CD4-positive, alpha-beta T cell treated with Interferon gamma for 1 hour (primary cell): ENCODE results near the gene FIG4.
"Not testable (repeated sequence)": the region's sequence is repeated elsewhere in the genome, so short reads cannot be mapped to it uniquely, and the experiment has no call there.

Experiments
- DNase-seq: peaks from one replicate; pipeline ENCODE4 v3.0.0-alpha.2; 2020

FIG4 gene

GRCh38 chr6:109800771-109801170, 109.7 kb downstream of the FIG4 start:
- no peak for DNase-seq

GRCh38 chr6:109801794-109802193, 110.7 kb downstream of the FIG4 start:
- no peak for DNase-seq

GRCh38 chr6:109804020-109804419, 112.9 kb downstream of the FIG4 start:
- no peak for DNase-seq

GRCh38 chr6:109807881-109808280, 116.8 kb downstream of the FIG4 start:
- DNase-seq = no peak

DNA sequence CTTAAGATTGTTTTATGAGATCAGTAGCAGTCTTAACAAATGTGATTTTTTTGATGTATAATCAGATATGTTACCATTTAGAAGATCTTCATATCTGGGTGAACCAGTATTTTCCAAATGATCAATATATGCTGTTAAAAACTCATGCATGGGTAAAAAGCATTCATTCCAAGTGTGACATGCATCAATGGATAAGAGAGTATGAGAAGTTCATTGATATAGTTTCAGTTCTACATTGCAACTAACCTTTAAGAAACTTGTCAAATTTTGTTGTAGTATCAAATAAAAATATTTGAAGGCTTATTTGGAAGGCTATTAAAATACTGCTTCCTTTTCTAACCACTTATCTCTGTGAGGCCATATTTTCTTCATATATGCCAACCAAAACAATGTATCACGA, 117.7 kb downstream of the FIG4 start:
- no peak for DNase-seq

DNA sequence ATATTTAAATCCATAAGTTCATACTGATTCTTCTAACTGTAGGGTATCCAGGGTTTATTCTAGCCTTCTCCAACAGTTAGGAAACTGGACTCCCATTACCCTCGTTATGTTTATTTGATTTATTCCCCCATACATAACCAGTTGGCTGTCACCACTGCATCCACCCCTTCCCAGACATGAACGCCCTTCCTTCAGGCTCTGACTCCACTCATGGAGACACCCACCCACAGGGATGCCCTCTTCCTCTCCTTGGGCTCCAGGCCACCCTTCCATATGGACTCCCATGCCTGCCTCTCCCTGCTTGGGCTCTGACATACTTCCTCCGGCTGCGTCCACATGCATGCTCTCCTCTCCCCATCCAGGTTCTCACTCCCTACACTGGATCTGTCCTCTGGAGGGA, 124.0 kb downstream of the FIG4 start:
- no peak for DNase-seq

GRCh38 chr6:109816452-109817374, 125.6 kb downstream of the FIG4 start:
- DNase-seq = no peak

- no peak for DNase-seq
These were observed 129.7 kb downstream of the FIG4 start for GRCh38 chr6:109820706-109821350.

GRCh38 chr6:109821428-109821827, 130.3 kb downstream of the FIG4 start:
- no peak for DNase-seq

- DNase-seq = no peak
These were observed 133.0 kb downstream of the FIG4 start for GRCh38 chr6:109824105-109824504.

DNA sequence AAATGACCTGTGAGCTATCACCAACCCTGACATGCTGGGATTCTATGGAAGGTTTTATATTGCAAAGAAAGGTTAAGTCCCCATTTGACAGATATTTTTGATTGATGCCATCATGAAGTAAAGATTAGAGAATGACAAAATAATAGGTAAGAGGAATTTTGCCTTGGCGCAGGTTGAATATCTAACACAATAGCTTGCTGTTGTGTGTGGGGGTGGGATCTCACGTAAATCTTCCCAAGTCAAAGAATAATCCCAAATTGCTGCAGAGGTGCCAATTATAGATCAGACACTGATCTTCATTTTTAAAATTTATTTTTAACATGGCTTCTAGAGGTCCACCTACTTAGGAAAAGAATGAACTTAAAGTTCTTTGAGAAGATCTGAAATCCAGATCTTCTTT, 135.5 kb downstream of the FIG4 start:
- no peak for DNase-seq

DNA sequence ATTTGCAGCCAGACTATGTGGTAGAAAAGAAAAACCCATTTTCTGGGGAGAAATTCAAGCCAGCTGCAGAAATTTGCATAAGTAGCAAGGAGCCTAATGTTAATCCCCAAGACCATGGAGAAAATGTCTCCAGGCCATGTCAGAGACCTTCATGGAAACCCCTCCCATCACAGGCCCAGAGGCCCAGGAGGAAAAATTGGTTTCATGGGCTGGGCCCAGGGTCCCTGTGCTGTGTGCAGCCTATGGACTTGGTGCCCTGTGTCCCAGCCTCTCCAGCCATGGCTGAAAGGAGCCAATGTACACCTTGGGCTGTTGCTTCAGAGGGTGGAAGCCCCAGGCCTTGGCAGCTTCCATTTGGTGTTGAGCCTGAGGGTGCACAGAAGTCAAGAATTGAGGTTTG, 140.3 kb downstream of the FIG4 start:
- not testable (repeated sequence) for DNase-seq

DNA sequence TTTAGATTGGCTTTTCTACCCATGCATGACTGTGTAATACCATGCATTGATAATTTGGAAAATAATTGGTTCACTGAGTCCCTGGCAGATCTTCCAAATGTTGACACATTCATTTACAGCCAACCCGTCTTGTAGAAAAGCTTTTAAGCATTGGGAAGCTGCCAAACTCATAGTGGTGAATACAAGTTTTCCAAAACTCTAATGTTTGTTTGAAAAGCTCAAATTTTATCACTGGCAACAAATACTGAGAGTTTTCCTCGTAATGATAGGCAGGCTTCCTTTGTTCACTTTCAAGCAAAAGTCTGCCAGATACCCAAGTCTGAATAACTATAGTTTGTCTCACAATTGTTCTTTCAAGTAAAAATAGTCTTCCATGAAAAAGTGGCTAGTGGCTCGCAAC, 143.0 kb downstream of the FIG4 start:
- no peak for DNase-seq

DNA sequence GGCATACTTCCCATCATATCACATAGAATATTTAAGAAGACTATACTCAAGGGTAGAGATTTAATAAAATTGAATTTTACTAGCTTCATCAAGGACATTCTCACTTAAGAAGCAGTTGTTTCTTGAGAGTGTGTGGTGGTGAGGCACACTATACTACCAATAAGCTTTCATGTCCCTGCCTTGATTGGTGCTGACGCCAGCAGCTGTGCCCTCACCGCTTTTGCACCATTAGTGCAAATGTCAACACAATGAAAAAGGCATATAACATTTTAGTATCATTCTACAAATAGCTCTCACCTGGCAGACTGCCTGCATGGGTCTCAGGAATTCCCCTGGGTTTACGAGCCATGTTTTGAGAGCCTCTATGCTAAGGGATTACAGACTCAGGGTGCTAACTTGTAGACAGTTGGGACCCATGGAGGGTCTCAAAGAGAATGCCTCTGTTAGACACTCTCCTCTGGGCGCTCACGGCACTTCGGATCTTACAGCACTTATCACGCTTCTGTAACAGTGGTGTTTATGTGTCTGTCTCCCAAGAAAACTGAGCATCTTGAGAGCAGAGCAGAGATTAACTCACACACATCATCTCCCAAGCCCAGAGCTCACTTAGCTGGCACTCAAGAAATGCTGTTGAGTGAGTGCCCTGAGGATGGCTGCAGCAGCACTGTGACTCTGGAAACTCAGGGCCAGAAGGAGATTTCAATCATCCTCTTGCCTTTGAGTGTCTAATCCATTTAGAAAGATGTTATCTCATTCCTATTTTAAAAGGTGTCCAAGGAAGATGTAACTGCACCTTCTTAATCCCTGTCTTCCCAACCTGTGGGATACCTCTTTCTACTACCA, 143.7 kb downstream of the FIG4 start:
- DNase-seq = no peak

DNA sequence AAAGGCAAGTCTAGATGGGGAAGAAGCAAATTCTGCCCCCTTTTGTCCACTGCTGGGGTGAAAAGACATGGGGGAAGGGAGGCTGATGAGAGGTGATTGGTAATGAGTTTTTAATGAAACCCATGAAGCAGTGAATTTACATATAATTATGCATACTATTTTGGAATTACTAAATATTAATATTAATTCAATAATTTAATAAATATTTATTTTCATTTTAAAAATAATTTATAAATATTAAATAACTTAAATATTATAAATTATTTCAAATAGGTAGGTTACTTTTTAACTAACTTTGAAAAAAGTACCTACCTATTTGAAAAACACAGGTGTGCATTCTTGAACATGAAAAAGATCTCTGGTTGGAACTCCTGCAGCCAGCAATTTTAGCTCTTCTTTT, 148.9 kb downstream of the FIG4 start:
- DNase-seq = no peak

- DNase-seq = no peak
These were observed 149.7 kb downstream of the FIG4 start for GRCh38 chr6:109840796-109841195.

DNA sequence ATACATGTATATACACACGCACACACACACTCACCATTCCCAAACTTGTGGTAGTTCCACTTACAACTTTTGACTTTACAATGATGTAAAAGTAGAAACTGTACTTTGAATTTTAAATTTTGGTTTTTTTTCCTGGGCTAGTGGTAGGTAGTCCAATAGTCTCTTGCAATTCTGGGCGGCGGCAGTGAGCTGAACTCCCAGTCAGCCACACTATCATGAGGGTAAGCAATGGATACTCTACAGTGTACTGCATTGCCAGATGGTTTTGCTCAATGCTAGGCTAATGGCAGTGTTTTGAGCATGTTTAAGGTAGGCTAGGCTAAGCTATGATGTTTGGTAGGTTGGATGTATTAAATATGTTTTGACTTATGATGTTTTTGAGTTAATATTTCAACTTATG, 150.8 kb downstream of the FIG4 start:
- no peak for DNase-seq

GRCh38 chr6:109852713-109853112, 161.6 kb downstream of the FIG4 start:
- no peak for DNase-seq

GRCh38 chr6:109853426-109853825, 162.3 kb downstream of the FIG4 start:
- no peak for DNase-seq

DNA sequence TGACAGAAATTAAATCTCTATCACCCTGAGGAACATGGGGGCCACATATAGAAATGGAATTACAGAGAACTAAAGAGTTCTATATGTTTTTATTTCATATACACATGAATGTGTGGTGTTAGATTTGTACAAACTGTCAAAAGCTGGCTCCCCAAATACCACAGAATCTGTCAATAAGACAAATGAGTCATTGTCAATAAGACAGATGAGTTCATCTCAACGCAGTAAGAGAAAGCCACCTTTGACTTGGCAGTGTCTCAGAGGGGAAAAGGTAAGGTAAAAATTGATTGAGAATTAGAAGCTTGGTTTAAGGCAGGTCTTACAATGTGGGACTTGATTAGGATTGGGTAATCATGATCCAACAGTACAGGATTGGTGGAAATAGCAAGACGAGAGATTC, 162.9 kb downstream of the FIG4 start:
- DNase-seq = no peak

DNA sequence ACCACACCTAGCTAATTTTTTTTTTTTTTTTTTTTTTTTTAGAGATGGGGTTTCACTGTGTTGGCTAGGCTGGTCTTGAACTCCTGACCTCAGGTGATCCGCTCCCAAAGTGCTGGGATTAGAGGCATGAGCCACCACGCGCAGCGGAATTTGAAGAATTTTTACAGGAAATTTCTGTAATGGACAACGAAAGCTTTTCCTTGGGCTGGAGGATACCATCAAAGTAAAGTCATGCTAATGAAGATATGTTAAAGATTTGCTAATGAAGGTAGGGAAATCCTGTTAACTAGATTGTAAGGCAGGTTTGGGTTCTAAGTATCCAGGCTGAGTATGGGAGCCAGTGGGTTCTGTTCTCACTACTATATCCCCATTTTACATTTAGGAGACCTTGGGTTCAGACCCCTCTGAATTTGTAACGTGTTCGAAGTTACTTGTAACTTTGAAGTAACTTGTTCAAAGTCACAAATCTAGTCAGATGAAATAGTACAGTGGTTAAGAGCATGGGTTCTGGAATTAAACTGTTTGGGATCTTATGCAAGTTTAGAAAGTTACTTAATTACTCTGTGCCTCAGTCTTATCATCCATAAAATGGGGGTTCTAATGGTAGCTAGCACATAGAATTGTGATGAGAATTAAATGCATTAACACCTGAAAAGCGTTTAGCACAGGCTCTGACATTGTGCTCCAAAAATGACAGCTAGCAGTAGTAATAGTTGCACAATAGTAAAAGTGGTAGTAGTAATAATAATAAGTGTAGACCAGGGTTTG, 163.6 kb downstream of the FIG4 start:
- DNase-seq = no peak

- DNase-seq = not testable (repeated sequence)
These were observed 164.5 kb downstream of the FIG4 start for GRCh38 chr6:109855476-109856040.
